Testis (tissue), 3 donors: ENCODE results near the gene RUBCNL. TPM values are rescaled to one million over a fixed set of nuclear protein-coding genes. Genes with fewer than 3 reads are reported as not detected.

Experiments
- DNase-seq: peaks from one replicate; pipeline ENCODE4 v3.0.0-alpha.2; 2019
- H3K27ac ChIP-seq, 2 donors: fragments of 200-600 bp; sonication (generic); one replicate each; pipeline ENCODE4 v1.5.1; 2019
- H3K27me3 ChIP-seq: fragments of 200-600 bp; sonication (generic); one replicate; pipeline ENCODE4 v1.5.1; 2019
- H3K36me3 ChIP-seq: fragments of 200-600 bp; sonication (generic); one replicate; pipeline ENCODE4 v1.5.1; 2017; ENCODE audit warnings: low read depth; ENCODE audit errors: missing control alignments
- H3K4me1 ChIP-seq: fragments of 200-600 bp; sonication (generic); one replicate; pipeline ENCODE4 v1.5.1; 2019
- H3K4me3 ChIP-seq, 2 donors: fragments of 200-600 bp; sonication (generic); one replicate each; pipeline ENCODE4 v1.5.1; 2017 to 2019
- H3K9me3 ChIP-seq: fragments of 200-600 bp; sonication (generic); one replicate; pipeline ENCODE4 v1.5.1; 2017
- POLR2A ChIP-seq: fragments of 450-650 bp; IDR thresholded peaks from one replicate; pipeline ENCODE4 v1.6.1; 2017; ENCODE audit warnings: antibody characterized with exemption, mild to moderate bottlenecking, moderate library complexity
- WGBS, 2 donors: methylation state at CpG; one replicate each; pipeline ENCODE4 v1.1.5; 2018; 5-methylcytosine and 5-hydroxymethylcytosine counted together
- intact Hi-C: fragments of 100-400 bp; cut with DNase I; formaldehyde crosslinking; loops from one replicate; pipeline ENCODE4 v1.15.1; 2023; ENCODE audit warnings: low total_unique reads
- polyA plus RNA-seq: library from polyadenylated mRNA; stranded (reverse); fragments of 350-450 nt; fragmentation: Illumina TruSeq; extraction: RNeasy Lipid Tissue Mini Kit (QIAGEN cat#74804); gene quantifications from one replicate; pipeline ENCODE4 v1.2.3, GENCODE V29; 2014; ENCODE audit warnings: low read depth, low replicate concordance; ENCODE audit not compliant: insufficient read depth
- small RNA-seq, 2 donors: library from RNA; depleted of rRNA; stranded (forward); fragments of <200 nt; gene quantifications; one replicate each; pipeline ENCODE3, GENCODE V24; 2016
- total RNA-seq, 2 donors: library from RNA; depleted of rRNA; stranded (reverse); fragments of >200 nt; gene quantifications; one replicate each; pipeline ENCODE4 v1.2.3, GENCODE V29; 2016
- TF ChIP-seq, protein P1 (sequence below), 3 experiments: fragments of 450-650 bp in 2 of 3; fragments of 200-600 bp in 1 of 3; sonication (generic) in 1 of 3; IDR thresholded peaks; one replicate each; pipeline ENCODE4 v1.5.1; 2016 to 2019; ENCODE audit warnings: antibody characterized with exemption in 3 of 3, mild to moderate bottlenecking in 2 of 3, moderate library complexity in 1 of 3

RUBCNL gene
- total and polyA plus RNA-seq, 3 donors from 2014 or later, result 18.3 to 45.6 (median 36.2) TPM

DNA sequence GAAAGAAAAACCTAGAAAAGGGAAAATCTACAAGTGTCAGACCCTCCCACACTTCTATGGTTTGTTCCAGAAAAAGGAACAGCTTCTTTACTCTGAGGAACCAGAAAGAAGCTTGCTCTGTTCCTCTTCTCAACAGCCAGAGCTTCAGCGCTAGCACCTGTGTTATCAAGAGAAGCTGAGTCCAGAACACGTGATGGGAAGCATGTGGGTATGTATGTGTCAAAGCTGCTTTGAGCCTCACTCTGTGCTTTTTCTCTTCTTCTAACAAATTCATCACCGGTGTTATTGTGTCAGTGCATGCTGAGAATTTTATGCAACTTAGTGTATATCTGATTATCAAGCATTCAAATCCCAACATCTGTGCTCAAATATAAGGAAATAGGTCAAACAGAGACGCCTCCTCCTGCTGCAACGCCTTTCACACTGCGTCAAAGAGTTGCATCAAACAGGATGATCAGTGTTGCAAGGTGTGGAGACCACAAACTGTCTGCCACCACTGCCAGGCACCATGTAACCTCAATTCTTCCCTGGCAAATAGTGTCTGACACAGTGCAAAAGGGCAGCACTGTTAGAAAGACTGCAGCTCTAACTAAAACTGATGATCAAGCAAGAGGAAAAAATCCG lies 91.4 kb downstream of the RUBCNL start:
- Histone ChIP-seq H3K4me3 (no peak overlapping the region), H3K9me3 (no peaks in the 10 kb centered on the region), H3K36me3 (no peaks in the 10 kb centered on the region), H3K4me1 (peaks cover 7% of the 10 kb centered on the region), H3K27ac (no peak overlapping the region), H3K27me3 (no peaks in the 10 kb centered on the region)
- WGBS, 2 donors, result 66 to 69% methylated on average over 7 of the region's 7 CpGs
- intact Hi-C loops, result no loop called here
- DNase-seq, result peak; percentile 40
- TF ChIP-seq, protein P1, sequence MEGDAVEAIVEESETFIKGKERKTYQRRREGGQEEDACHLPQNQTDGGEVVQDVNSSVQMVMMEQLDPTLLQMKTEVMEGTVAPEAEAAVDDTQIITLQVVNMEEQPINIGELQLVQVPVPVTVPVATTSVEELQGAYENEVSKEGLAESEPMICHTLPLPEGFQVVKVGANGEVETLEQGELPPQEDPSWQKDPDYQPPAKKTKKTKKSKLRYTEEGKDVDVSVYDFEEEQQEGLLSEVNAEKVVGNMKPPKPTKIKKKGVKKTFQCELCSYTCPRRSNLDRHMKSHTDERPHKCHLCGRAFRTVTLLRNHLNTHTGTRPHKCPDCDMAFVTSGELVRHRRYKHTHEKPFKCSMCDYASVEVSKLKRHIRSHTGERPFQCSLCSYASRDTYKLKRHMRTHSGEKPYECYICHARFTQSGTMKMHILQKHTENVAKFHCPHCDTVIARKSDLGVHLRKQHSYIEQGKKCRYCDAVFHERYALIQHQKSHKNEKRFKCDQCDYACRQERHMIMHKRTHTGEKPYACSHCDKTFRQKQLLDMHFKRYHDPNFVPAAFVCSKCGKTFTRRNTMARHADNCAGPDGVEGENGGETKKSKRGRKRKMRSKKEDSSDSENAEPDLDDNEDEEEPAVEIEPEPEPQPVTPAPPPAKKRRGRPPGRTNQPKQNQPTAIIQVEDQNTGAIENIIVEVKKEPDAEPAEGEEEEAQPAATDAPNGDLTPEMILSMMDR (IDR thresholded peaks at IDR 0.05), result no peak
- no peak for TF ChIP-seq POLR2A

- peaks cover 7% of the 10 kb centered on the region for H3K4me1 ChIP-seq
- intact Hi-C loops, result no loop called here
- no peak for DNase-seq
- no peaks in the 10 kb centered on the region for H3K27me3 ChIP-seq
- TF ChIP-seq POLR2A, result no peak
- TF ChIP-seq, protein P1 (IDR thresholded peaks at IDR 0.05), result no peak
- H3K9me3 ChIP-seq, result no peaks in the 10 kb centered on the region
- WGBS, 2 donors, result 73 to 76% methylated on average over 3 of the region's 3 CpGs
- no peak overlapping the region for H3K4me3 ChIP-seq
- H3K27ac ChIP-seq, result no peak overlapping the region
- H3K36me3 ChIP-seq, result no peaks in the 10 kb centered on the region
Measured at GRCh38 chr13:46293436-46293835, 93.6 kb downstream of the RUBCNL start.

Small RNAs within 50 kb of the gene (small RNA-seq; reads per million reads assigned to genes)
- gene RNU2-6P (1.8 to 2.6 reads per million in 2 donors), gene RNU6-68P (0 reads per million in 2 donors)

Other genes starting within 250 kb of the RUBCNL start
- gene LCP1, start 205.1 kb downstream of the RUBCNL start, total RNA-seq, result 10 to 100 TPM; 24.1 to 48.7 TPM
- 80.5 TPM for gene LCP1, start 205.1 kb downstream of the RUBCNL start, polyA plus RNA-seq
- 1 to 10 TPM; 4.6 to 9.4 TPM for gene LRRC63, start 175.3 kb downstream of the RUBCNL start, total RNA-seq
- 7.0 TPM for gene LRRC63, start 175.3 kb downstream of the RUBCNL start, polyA plus RNA-seq
- 10 to 100 TPM; 16.8 to 17.7 TPM for gene LRCH1, start 165.9 kb upstream of the RUBCNL start, total RNA-seq
- 8.9 TPM for gene LRCH1, start 165.9 kb upstream of the RUBCNL start, polyA plus RNA-seq